GM12878 (cell line): Measurements from ENCODE around the gene APBB1IP.
A peak's percentile ranks its signal among the peaks of the same experiment; 100 is the strongest.

ENCODE experiments used
- ATF2 ChIP-seq: IDR thresholded peaks from 2 replicates; pipeline ENCODE4 v1.6.1; 2012; ENCODE audit warnings: low read length, inconsistent platforms
- BHLHE40 ChIP-seq, 2 experiments: fragments of 450-650 bp in 1 of 2; IDR thresholded peaks; 2 replicates each; pipeline ENCODE4 v1.6.1; 2011 to 2017; ENCODE audit warnings: low read depth in 2 of 2, borderline replicate concordance in 1 of 2, improper control_type of control experiment in 1 of 2, low read length in 1 of 2, mild to moderate bottlenecking in 1 of 2
- CHD2 ChIP-seq: IDR thresholded peaks from 2 replicates; pipeline ENCODE4 v1.6.1; 2011; ENCODE audit warnings: low read depth, low read length, improper control_type of control experiment, borderline replicate concordance
- CTCF ChIP-seq, 3 experiments: IDR thresholded peaks in 2 of 3; conservative IDR thresholded peaks in 1 of 3; 2 replicates each; pipeline ENCODE4 v1.5.1; 2011; ENCODE audit warnings: low read depth in 3 of 3, low read length in 3 of 3, mild to moderate bottlenecking in 3 of 3, control low read depth in 2 of 3, moderate library complexity in 2 of 3, inconsistent platforms in 1 of 3, mixed read lengths in 1 of 3; ENCODE audit not compliant: control insufficient read depth in 2 of 3, insufficient read depth in 1 of 3; ENCODE audit errors: extremely low read depth in 1 of 3
- EZH2 ChIP-seq: IDR thresholded peaks from 2 replicates; pipeline ENCODE4 v1.6.1; 2012; ENCODE audit warnings: low read depth, mild to moderate bottlenecking, control low read depth, inconsistent platforms, low read length, borderline replicate concordance; ENCODE audit not compliant: control insufficient read depth
- POLR2A ChIP-seq: IDR thresholded peaks from 2 replicates; pipeline ENCODE4 v1.6.1; 2011; ENCODE audit warnings: low read depth, mild to moderate bottlenecking, low read length

DNA sequence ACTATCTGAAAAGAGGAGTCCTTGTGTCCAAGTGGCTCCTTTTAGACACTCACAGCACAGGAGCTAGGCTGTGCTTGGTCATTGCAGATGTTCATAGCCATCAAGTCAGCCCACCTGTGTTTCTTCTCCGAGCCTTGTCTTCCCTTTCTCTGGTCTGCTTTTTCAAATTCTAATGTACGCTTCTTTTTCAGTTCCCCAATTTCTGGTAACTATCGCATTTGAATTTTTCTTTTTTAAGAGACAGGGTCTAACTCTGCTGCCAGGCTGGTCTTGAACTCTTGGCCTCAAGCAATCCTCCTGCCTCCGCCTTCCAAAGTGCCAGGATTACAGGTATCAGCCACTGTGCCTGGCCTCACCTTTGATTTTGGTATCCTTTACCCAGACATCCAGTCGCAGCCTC, 18.9 kb downstream of the APBB1IP start:
- no peak; the same call in 1 of the 2 replicates for TF ChIP-seq POLR2A
- no peak for TF ChIP-seq EZH2
- 0 out of 2 replicates have a peak, but pooled peaks have one; percentile 23 for TF ChIP-seq CHD2
- 0 out of 4 replicates have a peak, but pooled peaks of 1 of the 2 experiments have one; percentile 13 for TF ChIP-seq BHLHE40 (IDR thresholded peaks at IDR 0.05; ENCODE audit: borderline replicate concordance in 1 of 2, low read depth in 2 of 2, low read length in 1 of 2)
- TF ChIP-seq ATF2: peak; percentile 62; the same call in 1 of the 2 replicates
- no peak for TF ChIP-seq CTCF (IDR thresholded peaks at IDR 0.05 in 2 of 3, conservative IDR thresholded peaks at IDR 0.05 in 1 of 3; ENCODE audit: control insufficient read depth in 2 of 3, extremely low read depth in 1 of 3, insufficient read depth in 1 of 3, low read depth in 3 of 3, low read length in 3 of 3)
